ENCODE measurements around the gene MRPL37.
"Not testable (repeated sequence)": the region's sequence is repeated elsewhere in the genome, so short reads cannot be mapped to it uniquely, and the experiment has no call there.

The MRPL37 gene

DNA sequence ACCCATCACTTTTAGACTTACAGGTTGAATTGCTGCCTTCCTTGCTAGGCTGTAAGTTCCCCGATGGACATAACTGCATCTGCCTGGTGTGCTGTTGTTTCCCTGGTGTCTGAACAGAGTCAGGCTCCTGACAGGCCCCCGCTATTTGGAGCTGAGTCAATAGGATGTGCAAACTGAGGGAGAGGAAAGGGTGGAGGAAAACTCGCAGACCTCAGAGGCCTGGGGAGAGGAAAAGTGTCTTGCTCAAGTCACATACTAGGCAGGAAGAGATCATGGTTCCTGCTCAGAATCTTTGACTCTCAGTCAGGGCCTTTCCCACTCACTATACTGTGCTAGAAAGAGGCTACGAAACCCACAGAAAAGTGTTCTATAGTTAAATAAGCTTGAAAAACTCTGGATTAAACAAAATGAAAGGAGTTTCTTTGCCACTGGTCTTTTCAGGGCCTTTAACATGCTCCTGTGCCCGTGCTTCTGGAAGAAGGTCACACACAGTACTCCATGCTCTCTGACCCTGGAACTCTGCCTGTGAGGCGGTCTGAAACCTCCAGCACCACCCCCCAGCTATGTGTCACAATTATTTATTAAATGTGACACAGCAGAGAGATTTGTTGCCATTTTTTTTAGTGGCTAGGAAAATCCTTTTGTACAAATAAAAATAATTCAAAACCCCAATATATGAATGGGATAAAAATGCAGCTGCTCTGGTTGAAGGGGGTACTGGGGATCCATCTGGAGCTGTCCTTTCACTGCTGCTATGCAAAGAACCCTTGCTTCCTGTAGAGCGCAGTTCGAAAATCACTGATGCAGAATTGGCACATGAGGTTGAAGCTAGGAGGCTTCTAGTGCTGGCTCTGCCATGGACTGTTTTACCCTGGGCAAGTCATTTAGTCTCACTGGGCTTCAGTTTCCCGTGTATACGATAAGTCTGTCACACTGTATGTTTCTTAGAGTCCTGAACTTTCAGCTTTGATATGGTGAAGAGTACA, 27.1 kb upstream of the MRPL37 start:
- no peak for DNase-seq

DNA sequence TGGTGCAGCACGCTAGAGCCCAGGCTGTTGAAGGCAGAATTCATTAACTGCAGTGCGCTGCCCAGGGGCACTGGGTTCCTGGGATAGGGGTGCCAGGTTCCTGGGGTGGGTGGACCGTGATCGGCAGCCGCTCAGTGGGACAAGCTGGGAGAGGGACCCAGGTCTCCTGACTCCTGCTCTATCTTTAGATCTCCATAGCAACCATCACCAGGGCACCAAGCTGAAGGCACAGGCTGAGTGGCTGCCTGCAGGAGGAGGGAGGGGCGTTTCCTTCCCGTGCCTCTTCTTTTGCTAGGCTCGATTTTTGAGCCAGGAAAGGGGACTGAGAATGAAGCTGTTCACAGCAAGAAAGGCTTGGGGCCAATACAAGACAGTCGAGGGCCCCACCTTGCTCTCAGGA, 26.3 kb upstream of the MRPL37 start:
- DNase-seq = no peak

DNA sequence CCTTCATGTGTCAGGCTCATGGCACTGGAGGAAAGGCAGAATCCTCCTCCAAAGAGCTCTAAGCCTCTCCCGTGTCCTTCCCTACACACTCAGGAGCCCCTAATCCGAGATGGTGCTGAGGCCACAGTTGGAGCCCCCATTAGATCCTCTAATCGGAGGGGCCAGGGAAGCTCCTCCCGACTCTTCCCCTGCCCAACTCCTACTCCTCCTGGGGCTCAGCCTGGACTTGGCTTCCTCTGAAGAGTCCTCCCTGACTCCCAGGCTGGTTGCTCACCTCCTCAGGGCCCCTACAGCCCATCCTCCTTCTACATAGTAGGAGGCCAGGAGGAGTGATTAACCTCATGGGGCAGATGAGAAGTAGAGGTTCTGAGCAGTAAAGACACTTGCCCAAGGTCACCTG, 25.9 kb upstream of the MRPL37 start:
- DNase-seq = no peak

DNA sequence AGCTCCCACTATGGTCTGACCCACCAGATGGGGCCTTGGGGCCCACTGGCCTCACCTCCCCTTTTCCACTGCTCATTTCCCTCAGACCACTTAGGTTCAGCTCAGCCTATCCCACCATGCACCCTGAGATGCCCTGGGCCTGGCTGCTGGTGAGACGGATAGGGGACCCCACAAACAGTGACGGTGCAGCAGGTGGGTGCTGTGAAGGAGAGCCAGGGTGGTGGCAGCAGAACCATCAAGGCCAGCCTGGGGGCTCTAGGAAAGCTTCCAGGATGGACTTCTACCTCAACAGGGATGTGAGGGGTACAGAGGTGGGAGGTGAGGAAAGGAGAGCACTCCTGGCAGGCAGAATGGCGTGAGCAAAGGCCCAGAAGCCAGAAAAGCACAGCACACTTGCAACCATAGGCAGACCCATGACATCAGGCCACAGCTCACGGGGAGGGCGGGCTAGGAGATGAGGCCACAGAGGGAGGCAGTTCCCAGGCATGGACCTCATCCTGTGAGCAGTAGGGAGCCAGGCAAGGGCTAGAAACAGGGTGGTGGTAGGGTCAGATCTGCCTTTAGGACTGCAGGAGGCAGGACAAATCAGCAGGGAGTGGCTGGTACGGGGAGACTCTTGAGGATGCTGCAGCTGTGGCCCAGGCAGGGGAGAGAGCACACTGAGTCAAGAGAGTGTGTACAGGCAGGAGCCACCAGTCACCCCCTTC, 23.2 kb upstream of the MRPL37 start:
- no peak for DNase-seq

DNA sequence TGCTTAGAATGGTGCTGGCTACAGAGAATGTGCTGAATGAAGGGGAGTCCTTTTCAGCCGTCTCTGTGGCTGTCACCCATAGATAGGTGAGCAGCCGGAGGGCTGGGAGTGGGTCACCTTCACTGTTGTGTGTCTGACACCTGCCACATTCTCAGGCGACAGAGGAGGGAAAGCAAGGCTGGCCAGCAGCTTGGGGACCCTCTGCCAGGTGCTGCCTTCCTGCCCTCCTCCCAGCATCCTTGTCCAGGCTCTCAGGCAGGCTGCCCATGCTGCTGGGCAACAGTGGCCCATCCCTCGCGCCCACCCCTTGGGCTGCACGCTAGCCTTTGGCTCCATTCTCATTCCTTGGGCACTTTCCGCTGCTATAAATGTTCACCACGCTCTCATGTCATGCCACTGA, 22.2 kb upstream of the MRPL37 start:
- no peak for DNase-seq

DNA sequence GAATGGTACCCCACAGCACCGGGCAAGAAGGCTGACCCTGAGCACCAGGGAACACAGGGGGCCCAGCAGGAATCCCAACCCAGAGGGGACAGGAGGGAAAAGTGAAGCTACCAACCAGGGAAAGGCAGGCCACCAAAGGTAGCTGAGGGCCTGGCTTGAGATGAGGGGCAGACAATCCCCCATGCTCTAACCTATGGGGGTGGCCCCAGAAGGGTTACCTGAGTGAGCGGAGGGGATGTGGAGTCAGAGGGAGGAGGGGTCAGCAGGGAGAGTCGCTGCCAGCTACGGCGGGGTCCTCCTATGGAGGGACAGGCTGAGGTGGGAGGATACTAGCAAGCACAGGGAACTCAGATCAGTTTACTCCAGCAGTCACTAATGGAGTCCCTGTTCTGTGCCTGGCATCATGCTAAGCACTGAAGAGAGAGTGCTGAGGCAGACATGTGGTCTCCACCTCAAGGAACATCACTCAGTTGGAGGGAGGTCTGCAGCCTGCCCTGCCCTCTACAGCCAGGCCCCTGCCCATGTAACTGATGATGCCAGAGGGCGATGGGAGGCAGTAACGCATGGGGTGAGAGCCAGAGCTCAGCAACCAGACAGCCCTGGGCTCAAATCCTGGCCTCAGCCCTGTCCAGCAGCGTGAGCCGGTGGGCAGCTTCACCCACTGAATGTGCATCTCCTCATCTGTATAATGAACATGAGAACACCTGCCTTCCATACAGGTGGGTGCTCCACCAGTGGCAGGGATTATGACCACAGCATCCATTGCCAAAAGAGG, 21.5 kb upstream of the MRPL37 start:
- DNase-seq = no peak

DNA sequence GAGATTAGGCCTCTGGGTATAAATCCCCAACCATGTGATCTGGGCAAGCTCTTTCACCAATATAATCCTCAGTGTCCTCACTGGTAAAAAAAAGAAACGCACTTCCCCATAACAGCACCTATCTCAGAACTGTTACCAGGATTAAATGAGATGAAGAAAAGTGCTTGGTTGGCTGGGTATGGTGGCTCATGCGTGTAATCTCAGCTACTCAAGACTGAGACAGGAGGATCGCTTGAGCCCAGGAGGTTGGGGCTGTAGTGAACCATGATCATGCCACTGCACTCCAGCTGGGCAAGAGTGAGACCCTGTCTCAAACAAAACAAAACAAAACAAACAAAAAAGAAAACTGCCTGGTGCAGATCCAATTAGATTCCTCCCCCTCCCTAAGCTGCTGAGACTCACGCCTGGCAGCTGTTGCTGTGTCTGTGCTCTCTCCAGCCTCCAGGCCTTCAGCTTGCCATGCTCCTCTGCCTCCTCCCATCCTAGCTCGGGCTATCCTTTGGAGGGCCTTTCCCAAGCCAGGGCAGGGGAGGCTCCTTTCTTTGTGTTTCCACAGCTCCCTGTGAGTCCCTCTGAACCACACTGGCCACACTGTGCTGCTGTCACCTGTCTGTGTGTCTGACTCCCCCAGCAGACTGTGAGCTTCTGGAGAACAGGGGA, 19.1 kb upstream of the MRPL37 start:
- no peak for DNase-seq

DNA sequence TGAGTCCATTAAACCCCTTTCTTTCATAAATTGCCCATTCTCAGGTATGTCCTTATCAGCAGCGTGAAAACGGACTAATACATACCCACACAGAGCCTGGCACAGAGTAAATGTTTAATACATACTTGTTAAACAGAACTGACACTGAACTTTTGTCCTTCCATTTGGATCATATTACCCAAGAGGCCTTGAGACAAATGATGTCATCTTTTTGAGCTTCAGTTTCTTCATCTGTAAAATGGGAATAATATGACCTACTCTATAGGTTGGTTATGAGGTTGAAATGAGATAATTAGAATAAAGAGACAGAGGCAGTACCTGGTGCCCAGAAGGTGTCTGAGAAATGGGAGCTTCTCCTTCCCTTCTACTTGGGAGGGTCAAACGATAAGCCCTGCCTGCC, 13.9 kb upstream of the MRPL37 start:
- DNase-seq = no peak

DNA sequence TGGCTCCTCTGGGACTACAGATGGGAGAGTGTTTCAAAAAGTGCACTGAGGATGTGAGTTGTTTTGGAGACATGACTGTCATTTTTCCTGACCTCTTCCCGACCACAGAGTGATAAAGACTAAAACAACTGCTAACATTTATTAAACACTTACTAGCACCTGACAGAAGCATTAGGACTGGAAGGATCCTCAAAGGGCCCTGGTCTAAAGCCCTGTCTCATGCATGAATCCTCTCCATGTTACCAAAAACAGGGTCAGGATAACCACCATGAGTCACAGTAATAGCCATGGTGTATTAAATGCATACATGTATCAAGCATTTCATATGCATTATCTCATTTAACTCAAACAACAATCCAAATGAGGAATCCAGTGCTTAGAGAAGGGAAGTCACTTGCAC, 11.7 kb upstream of the MRPL37 start:
- DNase-seq = no peak

DNA sequence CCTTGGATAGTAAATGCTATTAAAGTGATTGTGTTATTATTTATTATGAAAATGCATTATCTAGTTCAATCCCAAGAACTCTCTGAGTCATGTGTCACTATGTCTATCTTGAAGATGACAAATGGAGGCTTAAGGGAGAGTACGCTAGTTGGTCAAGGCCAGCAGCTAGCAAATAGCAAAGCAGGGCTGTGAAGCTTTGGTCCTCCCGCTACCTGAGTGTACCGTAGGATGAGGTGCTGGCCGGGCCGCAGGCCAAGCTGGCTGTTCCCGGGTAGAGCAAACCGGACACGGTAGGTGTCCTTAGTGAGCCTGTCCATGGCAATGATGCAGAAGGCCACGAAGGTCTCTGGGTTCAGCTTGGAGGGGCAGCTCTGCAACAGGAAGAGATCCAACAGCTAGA, 9.4 kb upstream of the MRPL37 start:
- DNase-seq = no peak

DNA sequence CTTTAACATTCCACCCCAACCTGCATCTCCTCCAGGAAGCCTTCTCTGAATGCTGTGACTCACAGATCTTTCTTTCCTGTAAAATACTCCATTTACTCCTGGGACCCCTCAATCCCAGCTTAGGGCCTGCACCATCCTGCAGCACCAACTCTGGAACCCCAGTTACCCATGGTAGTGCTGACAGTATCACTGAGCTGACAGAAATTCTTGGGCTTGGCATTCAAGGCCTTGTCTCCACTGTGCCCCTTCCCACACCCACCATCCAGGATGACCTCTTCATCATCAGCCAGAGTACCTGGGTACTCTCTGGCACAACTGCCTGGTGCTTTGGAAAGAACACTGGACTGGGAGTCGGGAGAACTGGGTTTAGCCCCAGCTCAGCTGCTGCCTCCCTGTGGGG, 8.4 kb upstream of the MRPL37 start:
- DNase-seq = no peak

DNA sequence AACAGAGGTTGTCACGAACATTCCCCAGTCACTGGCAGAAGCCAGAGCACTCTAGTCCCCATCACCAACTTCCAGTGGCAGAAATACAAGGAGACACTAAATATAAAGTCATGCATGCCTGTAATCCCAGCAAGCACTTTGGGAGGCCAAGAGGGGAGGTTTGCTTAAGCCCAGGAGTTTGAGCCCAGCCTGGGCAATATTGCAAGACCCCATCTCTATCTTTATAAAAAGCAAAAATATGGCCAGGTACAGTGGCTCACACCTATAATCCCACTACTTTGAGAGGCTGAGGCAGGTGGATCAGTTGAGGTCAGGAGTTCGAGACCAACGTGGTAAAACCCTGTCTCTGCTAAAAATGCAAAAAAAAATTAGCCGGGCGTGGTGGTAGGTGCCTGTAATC, 6.5 kb upstream of the MRPL37 start:
- DNase-seq = no peak

DNA sequence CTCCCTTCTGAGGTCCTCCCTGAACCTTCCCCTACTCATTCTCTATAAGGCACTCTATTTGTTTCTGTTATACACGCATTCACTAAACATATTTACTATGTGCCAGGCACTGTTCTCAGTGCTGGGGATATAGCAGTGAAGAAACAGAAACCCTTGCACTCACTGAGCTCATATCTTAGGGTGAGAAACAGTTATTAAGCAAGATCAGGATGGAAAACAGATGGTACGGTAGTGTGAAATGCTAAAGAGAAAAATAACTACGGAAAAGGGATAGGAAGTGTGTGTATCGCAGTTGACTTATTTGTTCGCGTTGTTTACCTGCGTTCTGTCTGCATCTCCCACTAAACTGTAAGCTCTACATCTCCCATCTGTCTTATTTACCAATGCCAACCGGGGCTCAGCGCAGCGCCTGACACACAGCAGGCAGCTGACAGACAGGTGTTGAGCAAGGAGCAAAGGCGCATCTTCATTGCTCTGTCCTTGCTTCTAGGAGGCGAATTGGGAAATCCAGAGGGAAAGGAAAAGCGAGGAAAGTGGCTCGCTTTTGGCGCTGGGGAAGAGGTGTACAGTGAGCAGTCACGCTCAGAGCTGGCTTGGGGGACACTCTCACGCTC, 709 bp upstream of the MRPL37 start:
- DNase-seq = peak in 1 of 2 experiments; percentile 63

DNA sequence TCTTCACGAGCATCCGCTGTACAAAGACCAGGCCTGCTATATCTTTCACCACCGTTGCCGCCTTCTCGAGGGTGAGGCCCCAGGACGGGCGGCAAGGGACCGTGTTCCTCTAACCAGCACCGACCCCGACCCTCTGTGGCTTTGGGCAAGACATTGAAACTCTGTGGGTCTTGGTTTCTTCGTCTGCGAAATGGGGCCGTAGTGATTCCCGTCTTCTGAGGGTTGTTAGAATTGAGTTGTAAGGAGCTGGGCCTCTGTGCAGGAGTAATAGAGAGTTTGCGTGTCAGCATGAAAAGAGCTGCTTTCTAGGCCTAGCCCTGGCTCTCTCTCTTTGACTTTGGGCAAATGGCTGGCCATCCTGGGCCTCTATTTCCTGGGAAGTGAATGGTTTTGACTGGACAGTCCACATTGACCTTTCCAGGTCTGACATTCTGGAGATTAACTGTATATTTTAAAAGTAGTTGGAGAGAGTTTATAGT, 591 bp downstream of the MRPL37 start:
- no peak for DNase-seq

DNA sequence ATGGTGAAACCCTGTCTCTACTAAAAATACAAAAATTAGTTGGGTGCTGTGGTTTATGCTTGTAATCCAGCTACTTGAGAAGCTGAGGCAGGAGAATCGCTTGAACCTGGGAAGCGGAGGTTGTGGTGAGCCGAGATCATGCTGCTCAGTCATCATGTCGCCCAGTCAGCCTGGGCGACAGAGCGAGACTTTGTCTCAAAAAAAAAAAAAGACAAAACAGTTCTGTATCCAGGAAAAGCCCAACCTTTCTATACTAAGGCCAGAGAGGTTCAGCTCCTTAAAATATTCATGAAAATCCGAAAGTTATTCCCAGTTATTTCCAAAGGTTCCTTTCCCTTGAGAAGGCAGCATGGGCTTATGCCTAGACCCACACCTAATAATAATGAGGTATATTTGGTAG, 4.2 kb downstream of the MRPL37 start:
- DNase-seq = no peak

DNA sequence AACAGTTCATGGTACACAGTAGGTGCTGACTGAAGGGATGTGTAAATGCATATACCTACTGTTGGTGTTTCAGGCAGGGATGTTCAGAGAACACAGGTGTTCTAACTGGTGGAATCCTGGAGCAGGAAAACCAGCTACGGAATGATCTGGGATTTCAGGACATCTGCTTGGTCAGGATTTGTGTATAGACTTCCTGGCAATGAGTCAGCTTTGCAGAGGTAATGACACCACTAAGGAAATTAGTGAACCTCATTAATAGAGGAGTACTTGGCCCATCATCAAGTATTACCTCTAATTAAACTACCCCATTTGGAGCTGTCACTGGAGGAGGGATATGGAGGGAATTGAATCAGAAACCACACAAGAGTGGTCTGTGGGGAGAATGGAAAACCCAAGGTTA, 7.3 kb downstream of the MRPL37 start:
- DNase-seq = no peak

DNA sequence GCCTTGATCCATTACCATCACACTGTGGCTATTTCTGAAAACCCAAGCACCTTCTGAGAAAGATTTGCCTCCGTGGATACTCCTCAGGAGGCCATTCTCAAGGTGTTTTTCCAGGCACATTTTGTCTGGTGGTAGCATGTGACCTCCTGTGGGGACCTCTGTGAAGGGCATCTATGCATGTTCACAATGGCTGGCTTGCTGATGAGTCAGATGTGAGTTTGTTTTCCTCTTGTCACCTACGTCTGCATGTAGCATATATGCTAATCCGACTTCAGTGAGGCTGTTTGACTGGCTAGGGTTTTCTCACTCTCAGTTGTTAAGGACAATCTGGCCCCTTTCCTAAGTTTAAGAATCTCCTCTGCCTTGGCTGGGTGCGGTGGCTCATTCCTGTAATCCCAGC, 7.9 kb downstream of the MRPL37 start:
- not testable (repeated sequence) for DNase-seq

DNA sequence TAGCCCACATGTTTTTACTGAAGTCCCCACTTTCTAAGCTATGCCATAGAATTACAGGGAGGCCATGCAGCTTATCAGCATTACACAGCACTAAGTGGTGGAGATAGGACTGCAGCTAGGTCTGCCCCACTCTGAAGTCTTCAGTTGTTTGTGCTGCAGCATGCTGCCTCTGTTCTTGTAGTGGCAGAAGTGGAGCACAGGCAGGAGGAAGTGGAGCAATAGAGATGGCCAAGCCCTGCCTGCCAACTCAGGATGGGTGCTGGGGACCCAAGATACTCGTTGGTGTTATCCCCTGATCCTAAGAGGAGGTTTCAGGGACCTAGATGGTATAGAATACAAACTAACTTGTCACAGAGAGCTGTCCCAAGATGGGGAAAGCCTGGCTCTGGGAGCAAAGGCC, 12.9 kb downstream of the MRPL37 start:
- no peak for DNase-seq

DNA sequence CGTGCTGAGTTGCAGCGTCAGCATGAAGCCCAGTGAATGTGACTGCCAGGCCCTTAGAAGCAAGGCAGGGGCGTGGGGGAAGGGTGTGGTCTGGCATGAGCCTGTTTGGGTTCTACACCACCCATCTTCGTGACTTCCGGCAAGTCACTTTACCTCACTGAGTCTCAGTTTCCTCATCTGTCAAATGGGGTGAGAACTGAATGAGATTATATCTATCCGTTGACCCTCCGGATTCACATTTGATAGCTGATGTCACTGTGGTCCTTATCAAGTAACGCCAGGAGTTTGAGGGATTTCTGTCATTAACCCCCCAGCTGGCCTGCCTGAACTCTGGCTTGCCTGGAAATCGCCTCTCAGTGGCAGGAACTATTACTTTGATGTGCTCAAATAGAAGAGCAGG, 15.6 kb downstream of the MRPL37 start:
- no peak for DNase-seq

DNA sequence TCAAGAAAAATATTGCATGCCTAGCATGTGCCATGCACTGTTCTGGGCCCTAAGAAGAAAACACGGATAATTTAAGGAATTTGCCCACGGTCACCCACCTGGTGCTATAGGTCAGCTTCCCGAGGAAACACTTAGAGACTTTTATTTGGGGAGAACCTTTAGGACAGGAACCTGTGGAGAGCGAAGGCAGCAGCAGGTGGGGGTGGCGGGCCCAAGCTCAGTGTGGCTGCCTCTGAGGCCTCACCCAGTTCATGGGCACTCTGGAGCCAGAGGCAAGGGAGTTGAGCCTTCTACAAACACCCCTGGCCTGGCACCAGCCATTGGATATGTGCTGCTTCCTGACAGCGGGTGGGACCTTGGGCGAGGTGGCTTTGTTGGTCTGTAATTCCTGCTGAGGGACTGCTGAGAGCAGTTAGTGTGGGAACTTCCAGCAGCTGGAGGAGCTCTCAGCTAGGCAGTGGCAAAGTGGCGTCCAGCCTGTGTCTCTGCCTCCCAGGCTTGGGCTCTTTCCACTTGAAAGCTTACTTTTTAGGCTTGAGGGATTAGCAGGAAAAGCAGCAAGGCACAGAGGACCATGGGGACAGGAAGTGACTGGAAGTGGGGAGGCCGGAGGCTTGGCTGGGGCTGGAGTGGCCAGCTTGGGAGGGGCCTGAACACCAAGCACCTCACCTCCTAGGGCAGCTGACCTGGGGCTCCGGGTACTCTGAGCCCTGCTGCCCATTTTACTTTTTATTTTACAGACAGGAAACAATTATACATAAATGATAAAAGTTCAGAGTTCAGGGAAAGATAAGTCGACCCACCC, 19.1 kb downstream of the MRPL37 start:
- no peak for DNase-seq

DNA sequence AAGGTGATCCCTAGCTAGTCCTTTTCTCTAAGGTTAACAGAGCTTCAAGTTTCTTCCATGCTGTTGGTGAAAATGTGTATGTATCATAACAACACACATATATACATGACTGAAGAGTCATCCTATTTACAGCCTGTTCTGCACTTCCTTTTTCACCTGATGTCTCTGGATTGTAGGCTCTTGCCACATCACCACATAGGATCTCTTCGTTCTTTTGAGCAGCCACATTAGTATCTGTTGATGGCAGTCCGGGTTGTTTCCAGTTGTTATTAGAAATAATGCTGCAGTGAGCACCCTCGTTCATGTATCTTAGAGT, 19.7 kb downstream of the MRPL37 start:
- no peak for DNase-seq

Measured in NCI-H526 (cell line).